H1 (cell line): ENCODE results near the gene MBNL1. TPM values are rescaled to one million over a fixed set of nuclear protein-coding genes. Genes with fewer than 3 reads are reported as not detected.

Source experiments
- CTCF ChIA-PET: fragments of 300-600 bp; sonication (Branson Sonifier 250); formaldehyde crosslinking; loops from one replicate; lab custom pipeline; 2021; ENCODE audit not compliant: partially characterized antibody; lab: Charles Lee
- POLR2A ChIA-PET: fragments of 300-600 bp; sonication (Branson Sonifier 250); formaldehyde crosslinking; loops from one replicate; lab custom pipeline; 2021; ENCODE audit warnings: inconsistent platforms; ENCODE audit not compliant: partially characterized antibody; lab: Charles Lee
- DNase-seq, 2 experiments: peaks; one replicate each; pipeline versions ENCODE4 v3.0.0 to v3.0.0-alpha.2; 2010 to 2022; ENCODE audit warnings: low spot score in 2 of 2, low read depth in 1 of 2, mixed read lengths in 1 of 2
- FAIRE-seq: peaks from 2 replicates; lab custom pipeline; 2011; peaks lifted over from hg19 to GRCh38; lab: Jason Lieb, UNC
- H2AFZ ChIP-seq: 2 replicates; pipeline ENCODE4 v1.8.1; 2012; ENCODE audit warnings: low read length, inconsistent platforms
- H2AK5ac ChIP-seq: 2 replicates; pipeline ENCODE4 v1.6.1; 2013; ENCODE audit warnings: low read depth, low read length
- H2BK120ac ChIP-seq: replicated peaks from 2 replicates; pipeline ENCODE3; 2013; ENCODE audit warnings: low read depth, low read length, inconsistent platforms
- H2BK12ac ChIP-seq: 2 replicates; pipeline ENCODE4 v1.6.1; 2013; ENCODE audit warnings: low read depth, low read length
- H2BK15ac ChIP-seq: 2 replicates; pipeline ENCODE4 v1.6.1; 2013; ENCODE audit warnings: low read length
- H2BK20ac ChIP-seq: 2 replicates; pipeline ENCODE4 v1.6.1; 2013; ENCODE audit warnings: low read length
- H2BK5ac ChIP-seq: 2 replicates; pipeline ENCODE4 v1.6.1; 2013; ENCODE audit warnings: low read depth, low read length
- H3K14ac ChIP-seq: 2 replicates; pipeline ENCODE4 v1.6.1; 2013; ENCODE audit warnings: inconsistent platforms; ENCODE audit not compliant: insufficient read length
- H3K18ac ChIP-seq: 2 replicates; pipeline ENCODE4 v1.6.1; 2013; ENCODE audit warnings: low read length; ENCODE audit errors: extremely low read depth
- H3K23ac ChIP-seq: 2 replicates; pipeline ENCODE4 v1.6.1; 2013; ENCODE audit warnings: inconsistent platforms; ENCODE audit not compliant: insufficient read length
- H3K23me2 ChIP-seq: 2 replicates; pipeline ENCODE4 v1.6.1; 2013; ENCODE audit warnings: low read depth, low read length
- H3K27ac ChIP-seq: 2 replicates; pipeline ENCODE4 v1.6.1; 2011; ENCODE audit warnings: low read depth, low read length, inconsistent platforms
- H3K27me3 ChIP-seq, 4 experiments: replicated peaks in 1 of 4; 1 replicate in 1 of 4; 2 replicates in 3 of 4; pipeline versions ENCODE4 v1.6.1 to v1.8.1; 2011 to 2013; ENCODE audit warnings: low read length in 3 of 4, mild to moderate bottlenecking in 3 of 4, inconsistent platforms in 2 of 4, mixed read lengths in 2 of 4, moderate library complexity in 1 of 4; ENCODE audit not compliant: control insufficient read depth in 3 of 4, insufficient read depth in 3 of 4; ENCODE audit errors: extremely low read depth in 1 of 4
- H3K36me3 ChIP-seq, 4 experiments: 2 replicates each; pipeline versions ENCODE4 v1.6.1 to v1.8.1; 2011 to 2013; ENCODE audit warnings: mild to moderate bottlenecking in 4 of 4, low read length in 3 of 4, moderate library complexity in 2 of 4, control low read depth in 1 of 4, inconsistent platforms in 1 of 4; ENCODE audit not compliant: insufficient read depth in 4 of 4, control insufficient read depth in 2 of 4
- H3K4ac ChIP-seq: replicated peaks from 2 replicates; pipeline ENCODE3; 2013; ENCODE audit warnings: low read length, low read depth, mixed read lengths, inconsistent platforms; ENCODE audit not compliant: insufficient read length
- H3K4me1 ChIP-seq, 4 experiments: replicated peaks in 1 of 4; 1 replicate in 1 of 4; 2 replicates in 3 of 4; pipeline versions ENCODE4 v1.6.1 to v1.8.1; 2011 to 2013; ENCODE audit warnings: low read length in 3 of 4, inconsistent platforms in 2 of 4, mixed read lengths in 1 of 4; ENCODE audit not compliant: insufficient read depth in 4 of 4, control insufficient read depth in 3 of 4
- H3K4me2 ChIP-seq, 2 experiments: 2 replicates each; pipeline versions ENCODE4 v1.6.1 to v1.8.1; 2011 to 2013; ENCODE audit warnings: low read depth in 2 of 2, low read length in 2 of 2, control low read depth in 1 of 2, inconsistent platforms in 1 of 2, mild to moderate bottlenecking in 1 of 2; ENCODE audit not compliant: insufficient read depth in 1 of 2
- H3K4me3 ChIP-seq, 4 experiments: fragments of 200-600, 300-600 bp in 1 of 4; sonication (generic), shearing (Covaris generic), sonication (Bioruptor Twin) in 1 of 4; 2 replicates each; pipeline versions ENCODE4 v1.5.1 to v1.8.1; 2011 to 2016; ENCODE audit warnings: low read length in 4 of 4, low read depth in 3 of 4, control low read depth in 2 of 4, inconsistent platforms in 2 of 4, mild to moderate bottlenecking in 2 of 4, mixed read lengths in 1 of 4, moderate library complexity in 1 of 4; ENCODE audit not compliant: insufficient read depth in 2 of 4; ENCODE audit errors: extremely low read depth in 1 of 4
- H3K56ac ChIP-seq: replicated peaks from 2 replicates; pipeline ENCODE3; 2013; ENCODE audit warnings: low read depth, mild to moderate bottlenecking, mixed read lengths, low read length, inconsistent platforms; ENCODE audit not compliant: insufficient read length
- H3K79me1 ChIP-seq: 2 replicates; pipeline ENCODE4 v1.6.1; 2013; ENCODE audit warnings: low read depth, low read length, control low read depth
- H3K79me2 ChIP-seq, 2 experiments: 2 replicates each; pipeline versions ENCODE4 v1.6.1 to v1.8.1; 2012 to 2013; ENCODE audit warnings: low read length in 2 of 2, mild to moderate bottlenecking in 2 of 2, inconsistent platforms in 1 of 2; ENCODE audit not compliant: insufficient read depth in 2 of 2, control insufficient read depth in 1 of 2
- H3K9ac ChIP-seq, 4 experiments: replicated peaks in 1 of 4; 1 replicate in 1 of 4; 2 replicates in 3 of 4; pipeline versions ENCODE4 v1.6.1 to v1.8.1; 2011 to 2013; ENCODE audit warnings: low read depth in 3 of 4, low read length in 3 of 4, control low read depth in 2 of 4, mild to moderate bottlenecking in 2 of 4, moderate library complexity in 2 of 4, inconsistent platforms in 1 of 4; ENCODE audit errors: extremely low read depth in 1 of 4
- H3K9me3 ChIP-seq, 2 experiments: 2 replicates each; pipeline versions ENCODE4 v1.6.1 to v1.8.1; 2012 to 2013; ENCODE audit warnings: mild to moderate bottlenecking in 2 of 2, moderate library complexity in 2 of 2, control low read depth in 1 of 2, inconsistent platforms in 1 of 2, low read depth in 1 of 2, low read length in 1 of 2, mixed read lengths in 1 of 2; ENCODE audit not compliant: insufficient read depth in 2 of 2
- H4K20me1 ChIP-seq, 2 experiments: replicated peaks in 1 of 2; 2 replicates each; pipeline versions ENCODE3 to v1.8.1; 2011 to 2013; ENCODE audit warnings: inconsistent platforms in 2 of 2, low read length in 2 of 2, mild to moderate bottlenecking in 1 of 2; ENCODE audit not compliant: insufficient read depth in 2 of 2, control insufficient read depth in 1 of 2
- H4K5ac ChIP-seq: 2 replicates; pipeline ENCODE4 v1.6.1; 2013; ENCODE audit warnings: low read length, low read depth, mixed read lengths, inconsistent platforms; ENCODE audit not compliant: insufficient read length
- H4K8ac ChIP-seq: 2 replicates; pipeline ENCODE4 v1.8.0; 2013; ENCODE audit warnings: mild to moderate bottlenecking, moderate library complexity, low read length, inconsistent platforms; ENCODE audit not compliant: insufficient read depth; ENCODE audit errors: extremely low read depth
- H4K91ac ChIP-seq: replicated peaks from 2 replicates; pipeline ENCODE3; 2013; ENCODE audit warnings: low read length, mixed read lengths, inconsistent platforms; ENCODE audit not compliant: insufficient read length
- CEBPB ChIP-seq: IDR thresholded peaks from 2 replicates; pipeline ENCODE4 v1.6.1; 2012; ENCODE audit warnings: low read depth, low read length
- CTBP2 ChIP-seq: IDR thresholded peaks from 2 replicates; pipeline ENCODE4 v1.7.0; 2011; ENCODE audit warnings: borderline replicate concordance, mild to moderate bottlenecking, moderate library complexity, mixed read lengths, low read length; ENCODE audit not compliant: insufficient read depth, insufficient read length
- EGR1 ChIP-seq: IDR thresholded peaks from 2 replicates; pipeline ENCODE4 v1.6.1; 2011; ENCODE audit warnings: low read depth, low read length, borderline replicate concordance
- RBBP5 ChIP-seq: IDR thresholded peaks from 2 replicates; pipeline ENCODE4 v1.7.1; 2012; ENCODE audit warnings: low read depth, mild to moderate bottlenecking, inconsistent platforms, low read length, moderate library complexity, borderline replicate concordance
- TEAD4 ChIP-seq: IDR thresholded peaks from 2 replicates; pipeline ENCODE4 v1.6.1; 2012; ENCODE audit warnings: low read depth, low read length, inconsistent platforms, mixed read lengths
- WGBS, 2 experiments: shearing (Covaris generic) in 1 of 2; methylation state at CpG; one replicate each; pipeline versions ENCODE4 v1.1.6 to v1.1.7; 2013 to 2015; ENCODE audit warnings: low lambda C conversion rate in 2 of 2, mixed read lengths in 2 of 2, inconsistent platforms in 1 of 2, low coverage in 1 of 2, missing lambda C conversion rate in 1 of 2; ENCODE audit not compliant: insufficient replicate concordance in 2 of 2, insufficient coverage in 1 of 2, insufficient read length in 1 of 2; ENCODE audit errors: extremely low coverage in 1 of 2, missing lambda C conversion rate in 1 of 2; 5-methylcytosine and 5-hydroxymethylcytosine counted together
- polyA plus RNA-seq, 7 experiments: library from polyadenylated mRNA; depleted of rRNA in 3 of 7; stranded (reverse) in 5 of 7; unstranded in 2 of 7; fragments of >200 nt in 5 of 7; fragments of 200-250 nt in 2 of 7; gene quantifications; 1 replicate in 5 of 7; 2 replicates in 1 of 7; 4 replicates in 1 of 7; pipeline versions ENCODE4 v1.2.1 to v1.2.3, GENCODE V29; 2011 to 2013; ENCODE audit warnings: missing spikeins in 2 of 7, mixed read lengths in 2 of 7
- total RNA-seq: library from RNA; stranded (reverse); fragmentation: NEBNext Ultra II Directional; extraction: Animal tissue kit (Norgen Biotek cat#: 25700); gene quantifications from 2 replicates; pipeline ENCODE4 v1.2.1, GENCODE V29; 2021

Gene MBNL1
- total and polyA plus RNA-seq, 2 of the 8 experiments (the other 6 are each of a cell fraction or from before 2014, with no cell fraction given), result 5.0 to 16.4 TPM

- H4K20me1 ChIP-seq, result no peaks in the 10 kb centered on the region
- no peaks in the 10 kb centered on the region for H3K27me3 ChIP-seq
- H4K8ac ChIP-seq, result no peak overlapping the region
- no peak overlapping the region for H2BK12ac ChIP-seq
- H3K23ac ChIP-seq, result no peak overlapping the region
- no peak overlapping the region for H4K91ac ChIP-seq
- FAIRE-seq (no peak), DNase-seq (no peak)
- ChIA-PET POLR2A (no interaction called here), CTCF (interaction anchor here (1.0 kb wide), 1 partner anchor 44 kb away, joined by 3 read pairs; no protein-coding TSS in a partner anchor)
- no peak overlapping the region for H3K4ac ChIP-seq
- H2AK5ac ChIP-seq, result no peak overlapping the region
- H2BK15ac ChIP-seq, result no peak overlapping the region
- no peaks in the 10 kb centered on the region for H3K4me1 ChIP-seq
- H4K5ac ChIP-seq, result no peak overlapping the region
- WGBS, 2 experiments, result 100% methylated on average over 3 of the region's 3 CpGs; no CpG with 5 or more reads in 1 of the 2 experiments
- no peak overlapping the region for H2BK120ac ChIP-seq
- H3K56ac ChIP-seq, result no peak overlapping the region
- no peaks in the 10 kb centered on the region for H3K9me3 ChIP-seq
- no peak overlapping the region for H3K9ac ChIP-seq
- no peak overlapping the region for H2AFZ ChIP-seq
- H3K79me1 ChIP-seq, result peaks cover 3% of the 10 kb centered on the region; the same call in 1 of the 2 replicates
- no peak overlapping the region for H3K18ac ChIP-seq
- H3K79me2 ChIP-seq, result peaks cover 0 to 83% of the 10 kb centered on the region in 2 experiments; a peak in 2 of 4 replicates
- H2BK20ac ChIP-seq, result no peak overlapping the region
- H3K14ac ChIP-seq, result no peak overlapping the region
- H3K23me2 ChIP-seq, result no peaks in the 10 kb centered on the region
- no peak overlapping the region for H3K27ac ChIP-seq
- no peak overlapping the region for H3K4me2 ChIP-seq
- no peak overlapping the region for H3K4me3 ChIP-seq
- no peaks in the 10 kb centered on the region for H3K36me3 ChIP-seq
- H2BK5ac ChIP-seq, result no peak overlapping the region
- TF ChIP-seq RBBP5 (no peak), EGR1 (no peak), CEBPB (no peak), TEAD4 (no peak), CTBP2 (no peak)
Measured at GRCh38 chr3:152292366-152292765, 23.6 kb downstream of the MBNL1 start.
